ENCODE data around the gene CCNI.

CCNI gene

GRCh38 chr4:77022560-77023179, 53.1 kb downstream of the CCNI start:
- Histone ChIP-seq H3K9me3 (ENCODE audit: control insufficient read depth, low read length) (no peaks in the 10 kb centered on the region), H3K27ac (ENCODE audit: low read depth, low read length, severe bottlenecking) (peak overlapping the region; percentile 99), H3K4me1 (ENCODE audit: control insufficient read depth, insufficient read depth, low read length, poor library complexity, severe bottlenecking) (peaks cover 58% of the 10 kb centered on the region), H3K4me3 (ENCODE audit: extremely low read depth, insufficient read depth, low read length, poor library complexity, severe bottlenecking) (no peak overlapping the region), H3K36me3 (ENCODE audit: control insufficient read depth, insufficient read depth, low read length) (peaks cover 93% of the 10 kb centered on the region)
- WGBS, 2 experiments (ENCODE audit: insufficient coverage in 2 of 2) = 11 to 58% methylated on average over 1 to 2 of the region's 5 CpGs

- peaks cover 92% of the 10 kb centered on the region for H3K36me3 ChIP-seq (ENCODE audit: control insufficient read depth, insufficient read depth, low read length)
These were observed 54.1 kb downstream of the CCNI start for GRCh38 chr4:77021614-77022089.

GRCh38 chr4:77020017-77020416, 55.8 kb downstream of the CCNI start:
- no peaks in the 10 kb centered on the region for H3K9me3 ChIP-seq (ENCODE audit: control insufficient read depth, low read length)
- no peak overlapping the region for H3K4me3 ChIP-seq (ENCODE audit: extremely low read depth, insufficient read depth, low read length, poor library complexity, severe bottlenecking)
- H3K36me3 ChIP-seq (ENCODE audit: control insufficient read depth, insufficient read depth, low read length) = peaks cover 91% of the 10 kb centered on the region
- H3K27ac ChIP-seq (ENCODE audit: low read depth, low read length, severe bottlenecking) = no peak overlapping the region
- peaks cover 58% of the 10 kb centered on the region for H3K4me1 ChIP-seq (ENCODE audit: control insufficient read depth, insufficient read depth, low read length, poor library complexity, severe bottlenecking)
- 93 to 100% methylated on average over 2 to 3 of the region's 3 CpGs for WGBS, 2 experiments (ENCODE audit: insufficient coverage in 2 of 2)

More at GRCh38 chr4:77021614-77022089, 54.1 kb downstream of the CCNI start:
- Histone ChIP-seq H3K9me3 (ENCODE audit: control insufficient read depth, low read length) (no peaks in the 10 kb centered on the region), H3K4me3 (ENCODE audit: extremely low read depth, insufficient read depth, low read length, poor library complexity, severe bottlenecking) (no peak overlapping the region), H3K4me1 (ENCODE audit: control insufficient read depth, insufficient read depth, low read length, poor library complexity, severe bottlenecking) (peaks cover 58% of the 10 kb centered on the region), H3K27ac (ENCODE audit: low read depth, low read length, severe bottlenecking) (peak overlapping the region; percentile 99)
- 71 to 82% methylated on average over 1 to 2 of the region's 5 CpGs for WGBS, 2 experiments (ENCODE audit: insufficient coverage in 2 of 2)

- H3K4me3 ChIP-seq (ENCODE audit: extremely low read depth, insufficient read depth, low read length, poor library complexity, severe bottlenecking) = no peak overlapping the region
- peaks cover 84% of the 10 kb centered on the region for H3K36me3 ChIP-seq (ENCODE audit: control insufficient read depth, insufficient read depth, low read length)
- H3K4me1 ChIP-seq (ENCODE audit: control insufficient read depth, insufficient read depth, low read length, poor library complexity, severe bottlenecking) = peaks cover 54% of the 10 kb centered on the region
- WGBS, 2 experiments (ENCODE audit: insufficient coverage in 2 of 2) = 0% methylated on average over 1 of the region's 1 CpG; no CpG with 5 or more reads in 1 of the 2 experiments
- H3K9me3 ChIP-seq (ENCODE audit: control insufficient read depth, low read length) = no peaks in the 10 kb centered on the region
- no peak overlapping the region for H3K27ac ChIP-seq (ENCODE audit: low read depth, low read length, severe bottlenecking)
These were observed 60.4 kb downstream of the CCNI start for GRCh38 chr4:77015390-77015789.

- WGBS, 2 experiments (ENCODE audit: insufficient coverage in 2 of 2) = no CpG with 5 or more reads among the region's 1 CpG
- peaks cover 56% of the 10 kb centered on the region for H3K4me1 ChIP-seq (ENCODE audit: control insufficient read depth, insufficient read depth, low read length, poor library complexity, severe bottlenecking)
- H3K9me3 ChIP-seq (ENCODE audit: control insufficient read depth, low read length) = no peaks in the 10 kb centered on the region
- H3K36me3 ChIP-seq (ENCODE audit: control insufficient read depth, insufficient read depth, low read length) = peaks cover 81% of the 10 kb centered on the region
- H3K27ac ChIP-seq (ENCODE audit: low read depth, low read length, severe bottlenecking) = no peak overlapping the region
- H3K4me3 ChIP-seq (ENCODE audit: extremely low read depth, insufficient read depth, low read length, poor library complexity, severe bottlenecking) = no peak overlapping the region
These were observed 61.5 kb downstream of the CCNI start for GRCh38 chr4:77014256-77014655.

- no peaks in the 10 kb centered on the region for H3K9me3 ChIP-seq (ENCODE audit: control insufficient read depth, low read length)
- H3K27ac ChIP-seq (ENCODE audit: low read depth, low read length, severe bottlenecking) = peak overlapping the region; percentile 73
- H3K4me3 ChIP-seq (ENCODE audit: extremely low read depth, insufficient read depth, low read length, poor library complexity, severe bottlenecking) = no peak overlapping the region
- peaks cover 79% of the 10 kb centered on the region for H3K36me3 ChIP-seq (ENCODE audit: control insufficient read depth, insufficient read depth, low read length)
- 75% methylated on average over 1 of the region's 5 CpGs; no CpG with 5 or more reads in 1 of the 2 experiments for WGBS, 2 experiments (ENCODE audit: insufficient coverage in 2 of 2)
- H3K4me1 ChIP-seq (ENCODE audit: control insufficient read depth, insufficient read depth, low read length, poor library complexity, severe bottlenecking) = peaks cover 65% of the 10 kb centered on the region
These were observed 63.1 kb downstream of the CCNI start for GRCh38 chr4:77012726-77013125.

- WGBS, 2 experiments (ENCODE audit: insufficient coverage in 2 of 2) = 100% methylated on average over 1 of the region's 3 CpGs
These were observed 64.9 kb downstream of the CCNI start for GRCh38 chr4:77010841-77011354.

GRCh38 chr4:77009511-77010115, 66.2 kb downstream of the CCNI start:
- no peak overlapping the region for H3K4me3 ChIP-seq (ENCODE audit: extremely low read depth, insufficient read depth, low read length, poor library complexity, severe bottlenecking)
- peaks cover 90% of the 10 kb centered on the region for H3K4me1 ChIP-seq (ENCODE audit: control insufficient read depth, insufficient read depth, low read length, poor library complexity, severe bottlenecking)
- peak overlapping the region; percentile 96 for H3K27ac ChIP-seq (ENCODE audit: low read depth, low read length, severe bottlenecking)
- H3K9me3 ChIP-seq (ENCODE audit: control insufficient read depth, low read length) = no peaks in the 10 kb centered on the region
- H3K36me3 ChIP-seq (ENCODE audit: control insufficient read depth, insufficient read depth, low read length) = peaks cover 71% of the 10 kb centered on the region

More at GRCh38 chr4:77010841-77011354, 64.9 kb downstream of the CCNI start:
- Histone ChIP-seq H3K9me3 (ENCODE audit: control insufficient read depth, low read length) (no peaks in the 10 kb centered on the region), H3K27ac (ENCODE audit: low read depth, low read length, severe bottlenecking) (peak overlapping the region; percentile 52), H3K36me3 (ENCODE audit: control insufficient read depth, insufficient read depth, low read length) (peaks cover 72% of the 10 kb centered on the region), H3K4me3 (ENCODE audit: extremely low read depth, insufficient read depth, low read length, poor library complexity, severe bottlenecking) (no peak overlapping the region), H3K4me1 (ENCODE audit: control insufficient read depth, insufficient read depth, low read length, poor library complexity, severe bottlenecking) (peaks cover 83% of the 10 kb centered on the region)

GRCh38 chr4:77007358-77008230, 68.2 kb downstream of the CCNI start:
- no peak overlapping the region for H3K4me3 ChIP-seq (ENCODE audit: extremely low read depth, insufficient read depth, low read length, poor library complexity, severe bottlenecking)
- 0 to 57% methylated on average over 1 of the region's 1 CpG for WGBS, 2 experiments (ENCODE audit: insufficient coverage in 2 of 2)
- peak overlapping the region; percentile 96 for H3K27ac ChIP-seq (ENCODE audit: low read depth, low read length, severe bottlenecking)
- H3K36me3 ChIP-seq (ENCODE audit: control insufficient read depth, insufficient read depth, low read length) = peaks cover 72% of the 10 kb centered on the region
- H3K4me1 ChIP-seq (ENCODE audit: control insufficient read depth, insufficient read depth, low read length, poor library complexity, severe bottlenecking) = peaks cover 89% of the 10 kb centered on the region
- no peaks in the 10 kb centered on the region for H3K9me3 ChIP-seq (ENCODE audit: control insufficient read depth, low read length)

GRCh38 chr4:77006753-77007353, 68.9 kb downstream of the CCNI start:
- H3K4me1 ChIP-seq (ENCODE audit: control insufficient read depth, insufficient read depth, low read length, poor library complexity, severe bottlenecking) = peaks cover 89% of the 10 kb centered on the region
- 90% methylated on average over 1 to 2 of the region's 4 CpGs for whole genome bisulfite sequencing, 2 experiments (ENCODE audit: insufficient coverage in 2 of 2)
- H3K36me3 ChIP-seq (ENCODE audit: control insufficient read depth, insufficient read depth, low read length) = peaks cover 71% of the 10 kb centered on the region

More at GRCh38 chr4:77006753-77007353, 68.9 kb downstream of the CCNI start:
- no peak overlapping the region for H3K4me3 ChIP-seq (ENCODE audit: extremely low read depth, insufficient read depth, low read length, poor library complexity, severe bottlenecking)
- H3K27ac ChIP-seq (ENCODE audit: low read depth, low read length, severe bottlenecking) = peak overlapping the region; percentile 96
- no peaks in the 10 kb centered on the region for H3K9me3 ChIP-seq (ENCODE audit: control insufficient read depth, low read length)
